HepG2 (cell line): ENCODE results near the gene FAM193A. TPM values are rescaled to one million over a fixed set of nuclear protein-coding genes. Genes with fewer than 3 reads are reported as not detected.
A peak's percentile ranks its signal among the peaks of the same experiment; 100 is the strongest.

Source experiments
- ATF1 ChIP-seq: IDR thresholded peaks from 2 replicates; pipeline ENCODE4 v1.6.1; 2016; ENCODE audit warnings: mild to moderate bottlenecking, control low read depth
- ATF3 ChIP-seq: sonication (generic); formaldehyde crosslinking; IDR thresholded peaks from 2 replicates; pipeline ENCODE4 v1.4.0; 2020; ENCODE audit warnings: missing genetic modification reagents
- BRD4 ChIP-seq: sonication (generic); formaldehyde crosslinking; IDR thresholded peaks from 2 replicates; pipeline ENCODE4 v1.4.0; 2020; ENCODE audit warnings: missing genetic modification reagents
- CEBPB ChIP-seq: IDR thresholded peaks from 2 replicates; pipeline ENCODE4 v1.6.1; 2011; ENCODE audit warnings: low read depth, low read length, improper control_type of control experiment, borderline replicate concordance
- FOXK2 ChIP-seq: fragments of 450-650 bp; IDR thresholded peaks from 2 replicates; pipeline ENCODE4 v1.6.1; 2016
- KLF12 ChIP-seq: sonication (generic); formaldehyde crosslinking; IDR thresholded peaks from 2 replicates; pipeline ENCODE4 v1.4.0; 2020; ENCODE audit warnings: missing genetic modification reagents, borderline replicate concordance
- MAF1 ChIP-seq: sonication (generic); formaldehyde crosslinking; IDR thresholded peaks from 2 replicates; pipeline ENCODE4 v1.5.0; 2020; ENCODE audit warnings: missing genetic modification reagents, borderline replicate concordance
- NFATC3 ChIP-seq: sonication (generic); formaldehyde crosslinking; IDR thresholded peaks from 2 replicates; pipeline ENCODE4 v1.5.1; 2020; ENCODE audit warnings: mild to moderate bottlenecking, missing genetic modification reagents
- NFIC ChIP-seq: IDR thresholded peaks from 2 replicates; pipeline ENCODE4 v1.6.1; 2012; ENCODE audit warnings: mild to moderate bottlenecking, low read length, inconsistent platforms
- NFYB ChIP-seq: sonication (generic); formaldehyde crosslinking; IDR thresholded peaks from 2 replicates; pipeline ENCODE4 v1.4.0; 2020; ENCODE audit warnings: missing genetic modification reagents
- NR1H2 ChIP-seq: sonication (generic); formaldehyde crosslinking; IDR thresholded peaks from 2 replicates; pipeline ENCODE4 v1.8.1; 2022; ENCODE audit warnings: low read depth, missing genetic modification reagents, borderline replicate concordance
- POLR2A ChIP-seq, 2 experiments: IDR thresholded peaks; 2 replicates each; pipeline ENCODE4 v1.6.1; 2011; ENCODE audit warnings: low read depth in 2 of 2, low read length in 2 of 2, mild to moderate bottlenecking in 1 of 2, moderate library complexity in 1 of 2; ENCODE audit not compliant: insufficient read depth in 1 of 2
- SP1 ChIP-seq, 2 experiments: fragments of 450-650 bp in 1 of 2; sonication (generic) in 1 of 2; formaldehyde crosslinking in 1 of 2; IDR thresholded peaks; 2 replicates each; pipeline versions ENCODE4 v1.4.0 to v1.6.1; 2016 to 2020; ENCODE audit warnings: missing genetic modification reagents in 1 of 2
- SP140L ChIP-seq: sonication (generic); formaldehyde crosslinking; IDR thresholded peaks from 2 replicates; pipeline ENCODE4 v1.4.0; 2020; ENCODE audit warnings: missing genetic modification reagents, borderline replicate concordance
- SP5 ChIP-seq: IDR thresholded peaks from 2 replicates; pipeline ENCODE4 v1.6.1; 2016; ENCODE audit warnings: low read depth, borderline replicate concordance
- TCF7L2 ChIP-seq: IDR thresholded peaks from 2 replicates; pipeline ENCODE4 v1.6.1; 2011; ENCODE audit warnings: mild to moderate bottlenecking, low read depth, low read length, moderate library complexity
- TEAD3 ChIP-seq: optimal IDR thresholded peaks from 2 replicates; pipeline ENCODE3; 2016; ENCODE audit warnings: borderline replicate concordance
- ZBTB2 ChIP-seq: sonication (generic); formaldehyde crosslinking; IDR thresholded peaks from 2 replicates; pipeline ENCODE4 v1.8.0; 2022; ENCODE audit warnings: low read depth, missing genetic modification reagents
- ZBTB46 ChIP-seq: sonication (generic); formaldehyde crosslinking; IDR thresholded peaks from 2 replicates; pipeline ENCODE4 v1.4.0; 2020; ENCODE audit warnings: mild to moderate bottlenecking, missing genetic modification reagents, borderline replicate concordance
- ZNF343 ChIP-seq: sonication (generic); formaldehyde crosslinking; IDR thresholded peaks from 2 replicates; pipeline ENCODE4 v1.4.0; 2020; ENCODE audit warnings: mild to moderate bottlenecking, missing genetic modification reagents
- ZNF432 ChIP-seq: sonication (generic); formaldehyde crosslinking; IDR thresholded peaks from 2 replicates; pipeline ENCODE4 v1.5.0; 2020; ENCODE audit warnings: missing genetic modification reagents, mild to moderate bottlenecking, borderline replicate concordance
- ZNF510 ChIP-seq: sonication (generic); formaldehyde crosslinking; IDR thresholded peaks from 2 replicates; pipeline ENCODE4 v1.4.0; 2020; ENCODE audit warnings: low read depth, mild to moderate bottlenecking, missing genetic modification reagents
- ZNF607 ChIP-seq: sonication (generic); formaldehyde crosslinking; IDR thresholded peaks from 2 replicates; pipeline ENCODE4 v1.5.1; 2020; ENCODE audit warnings: missing genetic modification reagents, mild to moderate bottlenecking, borderline replicate concordance
- ZNF616 ChIP-seq: sonication (generic); formaldehyde crosslinking; IDR thresholded peaks from 2 replicates; pipeline ENCODE4 v1.5.0; 2020; ENCODE audit warnings: low read depth, mild to moderate bottlenecking, missing genetic modification reagents
- ZNF639 ChIP-seq: conservative IDR thresholded peaks from 2 replicates; pipeline ENCODE4 v1.6.1; 2018; ENCODE audit warnings: missing genetic modification reagents
- ZNF703 ChIP-seq: sonication (generic); formaldehyde crosslinking; IDR thresholded peaks from 2 replicates; pipeline ENCODE4 v1.5.1; 2020; ENCODE audit warnings: missing genetic modification reagents, mild to moderate bottlenecking, moderate library complexity, borderline replicate concordance
- ZNF746 ChIP-seq: sonication (generic); formaldehyde crosslinking; IDR thresholded peaks from 2 replicates; pipeline ENCODE4 v1.8.0; 2022; ENCODE audit warnings: mild to moderate bottlenecking, missing genetic modification reagents
- ZNF768 ChIP-seq: sonication (generic); formaldehyde crosslinking; IDR thresholded peaks from 2 replicates; pipeline ENCODE4 v1.4.0; 2020; ENCODE audit warnings: missing genetic modification reagents
- polyA plus RNA-seq, 8 experiments: library from polyadenylated mRNA; depleted of rRNA in 3 of 8; stranded (reverse) in 7 of 8; unstranded in 1 of 8; fragments of >200 nt; fragmentation: Illumina TruSeq in 4 of 8; extraction: Trizol in 4 of 8; gene quantifications; 2 replicates each; pipeline versions ENCODE4 v1.2.1 to v1.2.3, GENCODE V29; 2011 to 2016; ENCODE audit warnings: low read depth in 4 of 8, missing spikeins in 1 of 8, mixed read lengths in 1 of 8; ENCODE audit not compliant: insufficient read depth in 1 of 8
- total RNA-seq, 5 experiments: library from RNA; depleted of rRNA; stranded (reverse); fragments of >200 nt; fragmentation: Illumina TruSeq; extraction: Trizol; gene quantifications; 2 replicates each; pipeline ENCODE4 v1.2.3, GENCODE V29; 2016; ENCODE audit warnings: low read depth in 1 of 5

FAM193A gene
- total and polyA plus RNA-seq, 2 of the 13 experiments (the other 11 are each of a cell fraction or from before 2014, with no cell fraction given) = 5.7 to 8.7 TPM

- no peak for TF ChIP-seq CEBPB
- TF ChIP-seq SP140L (CRISPR knock-in tag) = no peak
- TF ChIP-seq NFIC = no peak
- peak; percentile 33; the same call in 1 of the 2 replicates for TF ChIP-seq ZBTB2 (CRISPR knock-in tag)
- TF ChIP-seq ZNF746 (CRISPR knock-in tag) = no peak
- TF ChIP-seq TCF7L2 = no peak
- peak; percentile 45; the same call in 1 of the 2 replicates for TF ChIP-seq NFYB (CRISPR knock-in tag)
- TF ChIP-seq SP1 (IDR thresholded peaks at IDR 0.05) = no peak
- TF ChIP-seq SP1 (CRISPR knock-in tag; IDR thresholded peaks at IDR 0.05) = peak; percentile 87
- TF ChIP-seq ZNF639 = no peak; the same call in 1 of the 2 replicates
- peak; percentile 40 for TF ChIP-seq TEAD3 (CRISPR knock-in tag)
- TF ChIP-seq ZNF510 (CRISPR knock-in tag) = no peak
- no peak for TF ChIP-seq ZNF343 (CRISPR knock-in tag)
- TF ChIP-seq KLF12 (CRISPR knock-in tag) = no peak
- TF ChIP-seq ZNF768 (CRISPR knock-in tag) = no peak
- peak; percentile 86 for TF ChIP-seq SP5 (CRISPR knock-in tag)
- TF ChIP-seq ZNF432 = no peak
- 0 out of 2 replicates have a peak, but pooled peaks have one; percentile 27 for TF ChIP-seq ATF1 (CRISPR knock-in tag)
- no peak for TF ChIP-seq FOXK2
- TF ChIP-seq ZBTB46 (CRISPR knock-in tag) = no peak
- no peak for TF ChIP-seq ZNF703 (CRISPR knock-in tag)
- no peak for TF ChIP-seq BRD4 (CRISPR knock-in tag)
- TF ChIP-seq ZNF616 (CRISPR knock-in tag) = no peak
- peak; percentile 42 to 68; a peak in 3 of 4 replicates for TF ChIP-seq POLR2A (IDR thresholded peaks at IDR 0.05; ENCODE audit: insufficient read depth in 1 of 2, low read depth in 2 of 2, low read length in 2 of 2)
- TF ChIP-seq MAF1 (CRISPR knock-in tag) = no peak
- TF ChIP-seq NR1H2 = no peak
- no peak for TF ChIP-seq ZNF607 (CRISPR knock-in tag)
- no peak for TF ChIP-seq NFATC3 (CRISPR knock-in tag)
- peak; percentile 70 for TF ChIP-seq ATF3
These were observed at the start of gene FAM193A (continued) for GRCh38 chr4:2536193-2537010.
